Loucy (cell line): ENCODE results near the gene DLG2.
"Not testable (repeated sequence)": the region's sequence is repeated elsewhere in the genome, so short reads cannot be mapped to it uniquely, and the experiment has no call there.

Experiments
- H2AFZ ChIP-seq: fragments of 200-600 bp; sonication (generic); 2 replicates; pipeline ENCODE4 v1.6.0; 2016; ENCODE audit warnings: antibody characterized with exemption, mild to moderate bottlenecking, low read length, moderate library complexity
- H3F3A ChIP-seq: fragments of 200-600 bp; 2 replicates; pipeline ENCODE4 v1.6.0; 2016; ENCODE audit warnings: antibody characterized with exemption, low read depth, mild to moderate bottlenecking
- H3K27me3 ChIP-seq: fragments of 200-600 bp; sonication (generic); 2 replicates; pipeline ENCODE4 v1.6.1; 2014; ENCODE audit warnings: low read length, mild to moderate bottlenecking; ENCODE audit not compliant: insufficient read depth, poor library complexity, severe bottlenecking
- H3K36me3 ChIP-seq: fragments of 200-600 bp; sonication (generic); 2 replicates; pipeline ENCODE4 v1.6.1; 2016; ENCODE audit warnings: low read length; ENCODE audit not compliant: insufficient read depth
- H3K4me1 ChIP-seq: fragments of 200-600 bp; sonication (generic); 2 replicates; pipeline ENCODE4 v1.5.1; 2014; ENCODE audit warnings: low read length, mild to moderate bottlenecking; ENCODE audit not compliant: insufficient read depth, poor library complexity, severe bottlenecking
- H3K4me2 ChIP-seq: fragments of 200-600 bp; sonication (generic); 2 replicates; pipeline ENCODE4 v1.6.0; 2014; ENCODE audit warnings: antibody characterized with exemption, low read length, low read depth, mild to moderate bottlenecking; ENCODE audit not compliant: poor library complexity, severe bottlenecking
- H3K4me3 ChIP-seq: fragments of 200-600 bp; sonication (generic); 2 replicates; pipeline ENCODE4 v1.5.1; 2014; ENCODE audit warnings: low read length, mild to moderate bottlenecking, mixed read lengths; ENCODE audit not compliant: poor library complexity, severe bottlenecking
- H3K79me2 ChIP-seq: fragments of 200-600 bp; sonication (generic); 2 replicates; pipeline ENCODE4 v1.6.1; 2014; ENCODE audit warnings: low read length; ENCODE audit not compliant: insufficient read depth
- H3K9ac ChIP-seq: fragments of 200-600 bp; sonication (generic); 2 replicates; pipeline ENCODE4 v1.6.0; 2014; ENCODE audit warnings: mild to moderate bottlenecking, low read depth, low read length, moderate library complexity; ENCODE audit not compliant: poor library complexity, severe bottlenecking
- H3K9me2 ChIP-seq: fragments of 200-600 bp; sonication (generic); replicated peaks from 2 replicates; pipeline ENCODE4 v1.6.1; 2016; ENCODE audit warnings: low read depth, low read length, mixed read lengths
- H3K9me3 ChIP-seq: fragments of 200-600 bp; sonication (generic); 2 replicates; pipeline ENCODE4 v1.6.1; 2014; ENCODE audit warnings: mild to moderate bottlenecking, antibody characterized with exemption, low read length, low read depth; ENCODE audit not compliant: insufficient read depth
- H4K20me1 ChIP-seq: fragments of 200-600 bp; sonication (generic); 2 replicates; pipeline ENCODE4 v1.6.0; 2014; ENCODE audit warnings: antibody characterized with exemption, low read length, mild to moderate bottlenecking; ENCODE audit not compliant: insufficient read depth, poor library complexity, severe bottlenecking
- CTCF ChIP-seq: fragments of 200-600 bp; sonication (generic); conservative IDR thresholded peaks from 2 replicates; pipeline ENCODE4 v1.5.1; 2014; ENCODE audit warnings: mild to moderate bottlenecking, antibody characterized with exemption, low read length
- EZH2phosphoT487 ChIP-seq: fragments of 200-600 bp; IDR thresholded peaks from 2 replicates; pipeline ENCODE4 v1.6.1; 2018; ENCODE audit warnings: antibody characterized with exemption, mild to moderate bottlenecking, moderate library complexity, borderline replicate concordance

DLG2 gene

GRCh38 chr11:84853841-84854497 is 773.2 kb downstream of the DLG2 start:
- H3K79me2 ChIP-seq: no peaks in the 10 kb centered on the region
- no peak overlapping the region for H2AFZ ChIP-seq
- H3K27me3 ChIP-seq: no peaks in the 10 kb centered on the region
- H3K36me3 ChIP-seq: no peaks in the 10 kb centered on the region
- H3K9me2 ChIP-seq: no peaks in the 10 kb centered on the region
- H3K4me1 ChIP-seq: no peaks in the 10 kb centered on the region
- no peak overlapping the region for H3K4me3 ChIP-seq
- H3K9me3 ChIP-seq: no peaks in the 10 kb centered on the region
- H4K20me1 ChIP-seq: no peaks in the 10 kb centered on the region
- no peaks in the 10 kb centered on the region for H3F3A ChIP-seq
- no peak overlapping the region for H3K9ac ChIP-seq
- TF ChIP-seq CTCF: no peak
- no peak for TF ChIP-seq EZH2phosphoT487
- no peak overlapping the region for H3K4me2 ChIP-seq

- H3K4me1 ChIP-seq: no peaks in the 10 kb centered on the region
- H2AFZ ChIP-seq: no peak overlapping the region
- no peaks in the 10 kb centered on the region for H3K9me2 ChIP-seq
- TF ChIP-seq EZH2phosphoT487: no peak
- no peak for TF ChIP-seq CTCF
- no peak overlapping the region for H3K4me3 ChIP-seq
- no peaks in the 10 kb centered on the region for H3F3A ChIP-seq
- no peaks in the 10 kb centered on the region for H3K27me3 ChIP-seq
- no peaks in the 10 kb centered on the region for H3K36me3 ChIP-seq
- H3K9me3 ChIP-seq: no peaks in the 10 kb centered on the region
- no peaks in the 10 kb centered on the region for H3K79me2 ChIP-seq
- H3K4me2 ChIP-seq: no peak overlapping the region
- no peak overlapping the region for H3K9ac ChIP-seq
- no peaks in the 10 kb centered on the region for H4K20me1 ChIP-seq
These were observed 779.3 kb downstream of the DLG2 start for GRCh38 chr11:84847842-84848241.

GRCh38 chr11:84840201-84840600 is 786.9 kb downstream of the DLG2 start:
- not testable (repeated sequence) for H3K9ac ChIP-seq, H3F3A ChIP-seq, H3K36me3 ChIP-seq, H4K20me1 ChIP-seq, H3K27me3 ChIP-seq, H3K9me3 ChIP-seq, H3K4me1 ChIP-seq, H3K79me2 ChIP-seq, H3K4me2 ChIP-seq, H3K9me2 ChIP-seq, H3K4me3 ChIP-seq, H2AFZ ChIP-seq

- no peak for TF ChIP-seq EZH2phosphoT487
- no peak for TF ChIP-seq CTCF
- Histone ChIP-seq H3K4me1 (no peaks in the 10 kb centered on the region), H3K4me3 (no peak overlapping the region), H3K9me2 (no peaks in the 10 kb centered on the region), H3K79me2 (no peaks in the 10 kb centered on the region), H4K20me1 (no peaks in the 10 kb centered on the region), H3K27me3 (no peaks in the 10 kb centered on the region), H3K36me3 (no peaks in the 10 kb centered on the region), H2AFZ (no peak overlapping the region), H3K4me2 (no peak overlapping the region), H3K9me3 (no peaks in the 10 kb centered on the region), H3K9ac (no peak overlapping the region), H3F3A (no peaks in the 10 kb centered on the region)
These were observed 789.6 kb downstream of the DLG2 start for GRCh38 chr11:84837402-84838069.
